NAMALWA (cell line): ENCODE data around the gene NXPH4.
A peak's percentile ranks its signal among the peaks of the same experiment; 100 is the strongest.

Source experiments
- DNase-seq: peaks from one replicate; pipeline ENCODE4 v3.0.0-alpha.2; 2015; ENCODE audit warnings: low spot score

Gene NXPH4

DNA sequence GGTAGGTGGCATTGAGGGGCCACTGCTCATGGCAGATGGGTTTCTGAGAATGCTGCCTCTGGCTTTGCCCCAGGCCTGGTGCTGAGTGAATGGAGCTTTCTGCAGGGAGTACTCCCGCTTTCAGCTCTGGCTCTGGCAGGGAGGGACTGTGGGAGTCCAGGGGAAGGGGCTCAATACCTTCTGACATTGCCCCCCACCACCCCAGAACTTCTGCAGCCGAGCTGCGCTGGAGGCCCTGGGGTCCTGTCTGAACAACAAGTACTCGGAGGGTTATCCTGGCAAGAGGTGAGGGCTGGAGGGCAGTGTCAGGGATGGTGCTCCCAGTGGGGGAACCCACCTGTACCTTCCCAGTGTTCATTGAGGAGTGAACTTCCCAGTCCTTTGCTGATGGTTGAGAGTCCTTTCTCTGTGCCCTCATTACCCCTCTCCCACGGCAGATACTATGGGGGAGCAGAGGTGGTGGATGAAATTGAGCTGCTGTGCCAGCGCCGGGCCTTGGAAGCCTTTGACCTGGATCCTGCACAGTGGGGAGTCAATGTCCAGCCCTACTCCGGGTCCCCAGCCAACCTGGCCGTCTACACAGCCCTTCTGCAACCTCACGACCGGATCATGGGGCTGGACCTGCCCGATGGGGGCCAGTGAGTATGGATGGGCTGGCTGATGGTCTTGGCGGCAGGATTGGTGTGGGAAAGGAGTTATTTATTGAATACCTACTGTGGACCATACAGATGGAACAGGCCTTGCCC, 14.9 kb downstream of the NXPH4 start:
- DNase-seq = no peak

GRCh38 chr12:57232156-57232756, 15.7 kb downstream of the NXPH4 start:
- DNase-seq = no peak

- no peak for DNase-seq
Observed at GRCh38 chr12:57233357-57234232, 17.0 kb downstream of the NXPH4 start.

DNA sequence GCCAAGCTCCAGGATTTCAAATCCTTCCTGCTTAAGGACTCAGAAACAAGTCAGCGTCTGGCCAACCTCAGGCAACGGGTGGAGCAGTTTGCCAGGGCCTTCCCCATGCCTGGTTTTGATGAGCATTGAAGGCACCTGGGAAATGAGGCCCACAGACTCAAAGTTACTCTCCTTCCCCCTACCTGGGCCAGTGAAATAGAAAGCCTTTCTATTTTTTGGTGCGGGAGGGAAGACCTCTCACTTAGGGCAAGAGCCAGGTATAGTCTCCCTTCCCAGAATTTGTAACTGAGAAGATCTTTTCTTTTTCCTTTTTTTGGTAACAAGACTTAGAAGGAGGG, 17.6 kb downstream of the NXPH4 start:
- DNase-seq = no peak

DNA sequence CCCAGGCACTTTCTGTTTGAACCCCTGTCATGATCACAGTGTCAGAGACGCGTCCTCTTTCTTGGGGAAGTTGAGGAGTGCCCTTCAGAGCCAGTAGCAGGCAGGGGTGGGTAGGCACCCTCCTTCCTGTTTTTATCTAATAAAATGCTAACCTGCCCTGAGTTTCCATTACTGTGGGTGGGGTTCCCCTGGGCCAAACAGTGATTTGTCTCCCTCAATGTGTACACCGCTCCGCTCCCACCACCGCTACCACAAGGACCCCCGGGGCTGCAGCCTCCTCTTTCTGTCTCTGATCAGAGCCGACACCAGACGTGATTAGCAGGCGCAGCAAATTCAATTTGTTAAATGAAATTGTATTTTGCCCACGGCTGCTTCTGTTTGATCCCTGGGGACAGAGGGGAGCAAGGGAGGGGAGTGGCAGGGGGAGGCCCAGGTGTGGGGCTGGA, 18.0 kb downstream of the NXPH4 start:
- peak; percentile 58 for DNase-seq

DNA sequence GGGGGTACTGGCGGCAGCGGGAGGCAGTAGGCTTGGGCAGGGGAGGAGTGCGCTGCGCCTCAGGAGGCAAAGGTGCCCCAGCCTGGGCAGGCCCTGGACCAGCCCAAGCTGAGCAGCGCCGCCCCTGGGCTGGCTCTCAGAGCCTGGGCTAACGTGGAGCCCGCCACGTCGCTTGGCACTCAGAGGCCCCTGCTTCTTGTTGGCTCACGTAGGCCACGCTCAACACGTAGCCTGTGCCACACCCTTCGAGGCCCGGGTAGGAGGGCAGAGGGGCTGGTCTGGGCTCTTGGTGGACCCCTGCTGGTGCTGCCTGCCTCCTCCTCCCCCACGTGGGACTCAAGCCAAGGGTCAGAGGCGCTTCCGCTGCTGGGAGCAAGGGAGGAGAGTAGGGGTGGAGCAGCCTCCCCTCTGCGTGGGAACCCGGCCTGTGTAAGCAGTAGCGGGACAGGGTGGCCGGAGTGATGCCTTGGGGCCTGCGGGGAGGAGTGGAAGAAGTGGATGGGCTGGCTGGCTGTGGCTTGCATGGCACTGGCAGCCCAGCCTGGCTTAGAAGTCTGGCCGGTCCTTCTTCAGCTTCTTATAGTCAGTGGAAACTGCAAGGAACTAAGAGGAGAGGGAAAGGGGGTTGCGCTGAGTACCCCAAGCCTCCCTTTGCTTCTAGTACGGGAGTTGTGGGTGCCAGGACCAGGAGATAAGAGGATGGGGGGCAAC, 18.6 kb downstream of the NXPH4 start:
- peak; percentile 68 for DNase-seq

DNA sequence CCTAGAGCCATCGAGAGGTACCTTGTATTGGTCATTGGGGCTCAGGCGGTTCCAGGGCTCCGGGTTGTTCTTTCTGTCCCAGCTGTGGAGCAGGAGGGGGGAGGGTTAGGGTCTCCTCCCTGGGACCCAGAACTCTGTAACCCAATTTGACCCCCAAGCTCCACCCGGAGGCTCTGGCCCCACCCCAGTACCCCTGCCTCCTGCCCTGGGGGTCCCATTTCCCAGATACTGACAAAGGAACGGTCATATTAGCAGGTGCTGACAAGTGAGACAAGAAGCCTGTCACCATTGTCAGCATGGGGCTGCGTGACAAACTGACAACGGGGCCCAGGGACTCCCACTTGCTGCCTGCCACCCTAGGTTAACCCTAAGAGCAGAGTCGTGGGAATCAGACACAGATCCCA, 19.1 kb downstream of the NXPH4 start:
- DNase-seq = peak; percentile 34

GRCh38 chr12:57236201-57236924, 19.8 kb downstream of the NXPH4 start:
- DNase-seq = peak; percentile 45

GRCh38 chr12:57236925-57237595, 20.5 kb downstream of the NXPH4 start:
- peak; percentile 24 for DNase-seq

- peak; percentile 26 for DNase-seq
Observed at GRCh38 chr12:57237596-57237931, 21.0 kb downstream of the NXPH4 start.

DNA sequence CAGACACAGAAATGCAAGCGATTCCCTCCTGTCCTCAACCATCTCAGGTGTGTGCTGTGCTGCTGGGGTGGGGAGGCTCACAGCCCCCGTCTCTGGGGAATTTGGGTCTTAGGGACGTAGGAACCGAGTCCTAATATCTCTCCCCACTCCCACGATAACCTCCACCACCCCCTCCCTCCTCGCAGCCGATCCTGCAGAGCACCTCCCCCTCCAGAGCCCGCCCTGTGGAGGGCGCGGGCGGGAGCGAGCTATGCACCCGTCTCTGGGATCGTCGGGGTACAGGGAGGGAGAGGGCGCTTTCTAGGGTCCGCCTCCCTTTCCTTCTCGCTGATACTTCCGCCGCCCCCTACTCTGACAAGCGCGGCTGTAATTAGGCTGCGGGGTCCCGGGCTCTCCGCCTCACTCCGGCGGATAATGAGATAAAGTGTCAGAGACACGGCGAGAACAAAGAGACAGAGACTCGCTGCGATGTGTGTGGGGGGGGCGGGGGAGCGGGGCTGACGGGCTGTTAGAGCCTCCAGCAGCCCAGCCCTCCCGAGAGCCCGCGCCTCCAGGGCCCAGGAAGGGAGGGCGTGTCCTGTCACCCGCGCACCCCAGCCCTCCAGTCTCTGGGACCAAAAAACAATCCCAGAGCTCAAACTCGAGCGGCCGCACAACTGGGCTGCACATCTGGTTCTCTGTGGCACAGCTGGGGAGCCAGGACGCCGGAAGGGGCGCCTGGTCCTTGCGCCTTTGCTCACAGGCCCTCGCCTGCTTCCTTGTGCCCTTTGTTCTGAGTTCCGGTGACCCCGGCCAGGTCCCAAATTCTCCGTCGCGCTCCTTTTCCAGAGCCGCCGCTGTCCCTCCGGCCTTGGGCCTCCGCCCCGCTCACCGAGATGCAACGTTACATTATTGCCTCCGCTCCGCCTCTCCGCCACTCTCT, 21.6 kb downstream of the NXPH4 start:
- peak; percentile 78 for DNase-seq

GRCh38 chr12:57238854-57239554, 22.4 kb downstream of the NXPH4 start:
- DNase-seq = peak; percentile 91

DNA sequence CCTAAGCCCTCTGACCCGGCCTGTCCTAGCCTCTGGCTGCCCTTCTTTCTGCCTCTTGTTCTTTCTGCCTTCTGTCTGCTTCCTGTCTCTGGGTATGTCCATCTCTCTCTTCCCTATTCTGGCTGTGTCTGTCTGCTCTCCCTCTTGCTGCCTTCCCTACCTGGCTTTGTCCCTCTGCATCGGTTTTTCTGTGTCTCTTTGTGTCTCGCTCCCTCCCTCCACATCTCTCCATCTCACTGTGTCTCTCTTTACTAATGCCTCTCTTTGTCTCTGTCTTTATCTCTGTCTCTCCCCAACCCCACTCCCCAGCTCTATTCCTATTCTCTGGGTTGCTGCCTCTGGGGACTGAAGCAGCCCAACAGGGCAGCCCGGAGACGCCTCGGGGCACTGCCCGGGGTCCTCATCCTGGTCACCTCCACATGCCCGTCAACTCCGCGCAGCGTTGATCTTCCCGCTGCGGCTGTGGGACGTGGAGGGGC, 23.0 kb downstream of the NXPH4 start:
- DNase-seq = peak; percentile 63

DNA sequence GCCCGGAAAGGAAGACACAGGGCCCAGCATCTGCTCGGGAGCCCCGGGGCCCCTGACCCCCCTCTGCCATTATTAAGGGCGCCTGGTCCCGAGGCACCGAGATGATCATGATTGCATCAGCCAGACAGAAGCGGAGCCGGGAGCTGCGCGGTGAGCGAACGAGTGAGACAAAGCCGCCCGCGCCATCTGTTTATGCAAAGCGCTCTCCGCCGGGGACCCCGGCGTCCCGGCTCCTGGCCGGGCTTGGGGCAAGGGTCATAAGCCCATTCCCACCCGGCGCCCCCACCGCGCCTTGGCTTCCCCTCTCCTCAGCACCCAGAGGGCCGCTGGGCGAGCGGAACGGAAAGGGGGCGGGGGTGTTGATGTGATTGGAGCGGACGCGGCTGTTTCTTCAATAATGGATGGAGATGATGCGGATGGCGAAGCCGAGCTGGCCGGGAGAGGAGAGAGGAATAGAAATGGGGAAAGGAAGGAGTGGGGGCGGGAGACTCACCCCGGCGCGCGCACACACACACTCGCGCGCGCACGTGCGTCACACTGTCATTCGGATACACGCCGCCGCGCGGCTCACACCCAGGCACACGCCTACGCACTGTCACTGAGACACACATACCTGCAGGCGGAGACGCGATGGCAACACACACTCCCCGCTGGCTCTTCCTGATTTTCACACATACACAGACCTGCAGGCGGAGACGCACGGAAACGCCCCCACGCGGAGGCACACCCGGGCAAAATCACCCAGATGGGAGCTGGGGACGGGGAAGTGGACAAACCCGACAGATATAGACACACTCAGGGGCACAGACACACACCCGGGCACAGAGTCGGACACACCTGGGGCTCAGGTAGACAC, 23.7 kb downstream of the NXPH4 start:
- DNase-seq = peak; percentile 87

DNA sequence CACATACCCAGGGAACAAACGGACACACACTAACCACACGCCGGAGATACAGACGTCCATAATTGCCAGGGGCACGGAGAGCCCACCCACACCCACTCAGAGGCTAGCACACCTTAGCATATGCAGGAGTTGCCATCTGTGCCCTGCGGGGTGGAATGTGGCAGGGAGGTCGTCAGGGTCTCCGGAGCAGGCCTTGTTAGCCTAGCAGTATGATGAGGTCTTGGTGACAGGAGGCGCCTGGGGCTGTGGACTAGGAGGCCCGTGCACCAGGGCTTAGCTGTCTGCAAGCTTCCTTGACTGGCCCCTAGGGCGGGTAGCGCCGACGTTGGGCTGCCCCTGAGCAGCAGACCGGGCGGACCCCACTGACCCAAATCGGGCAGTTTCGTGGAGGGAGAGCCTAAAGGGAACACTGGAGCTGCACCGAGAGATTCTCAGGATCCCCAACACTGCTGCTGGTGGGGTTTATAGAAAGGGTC, 24.4 kb downstream of the NXPH4 start:
- peak; percentile 71 for DNase-seq

DNA sequence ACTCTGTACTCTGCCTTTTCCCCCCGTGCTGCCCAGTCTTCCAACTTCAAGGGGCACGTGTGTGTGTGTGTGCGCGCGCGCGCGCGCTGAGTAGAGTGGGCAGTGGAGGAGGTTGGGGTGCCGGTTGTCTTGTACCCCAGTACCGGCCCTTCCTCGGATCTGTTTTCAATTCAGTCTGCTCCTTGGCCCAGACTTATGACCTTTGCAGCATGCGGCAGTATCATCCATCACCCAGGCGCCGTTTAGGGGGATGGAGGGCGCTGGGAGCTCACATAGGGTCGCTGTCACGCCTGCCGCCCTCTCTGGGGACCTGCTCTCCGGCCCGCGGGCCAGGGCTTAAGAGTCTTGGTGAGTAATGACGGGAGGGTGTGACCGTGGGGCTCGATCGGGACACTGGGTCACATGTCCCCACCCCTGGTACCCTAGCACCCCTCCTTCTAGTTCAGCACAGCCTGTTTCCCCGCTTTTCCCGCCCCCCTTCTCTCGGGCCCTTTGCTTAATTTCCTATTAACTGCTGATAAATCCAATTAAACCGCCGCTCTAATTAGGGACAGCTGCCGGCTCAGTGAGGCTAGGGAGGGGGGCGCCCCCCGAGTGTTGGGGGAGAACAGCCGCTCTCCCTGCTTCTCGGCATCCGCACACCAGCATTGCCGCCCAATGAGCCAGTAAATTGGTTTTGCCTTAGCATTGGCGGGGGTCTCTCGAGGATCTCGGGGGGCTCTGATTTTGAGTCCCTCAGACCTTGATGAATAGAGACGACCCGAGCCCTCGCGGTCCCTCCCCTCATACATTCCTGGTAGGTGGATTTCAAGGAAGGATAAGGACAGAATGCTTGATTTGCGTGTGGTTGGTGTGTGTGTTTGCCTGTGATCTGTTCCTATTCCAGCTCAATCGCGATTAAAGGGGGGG, 25.1 kb downstream of the NXPH4 start:
- DNase-seq = peak; percentile 67

GRCh38 chr12:57242329-57242690, 25.7 kb downstream of the NXPH4 start:
- no peak for DNase-seq
